Gastroesophageal sphincter (tissue), 3 donors: ENCODE data around the gene IL1RAPL2.

ENCODE experiments used
- CTCF ChIP-seq, 4 experiments: fragments of 200-600 bp in 2 of 4; fragments of 450-650 bp in 2 of 4; sonication (generic) in 1 of 4; IDR thresholded peaks; one replicate each; pipeline ENCODE4 v1.5.1; 2017 to 2019; ENCODE audit warnings: antibody characterized with exemption in 4 of 4, mild to moderate bottlenecking in 2 of 4, moderate library complexity in 2 of 4
- POLR2AphosphoS5 ChIP-seq: sonication (generic); formaldehyde crosslinking; IDR thresholded peaks from one replicate; pipeline ENCODE4 v1.6.1; 2017; ENCODE audit warnings: antibody characterized with exemption

DNA sequence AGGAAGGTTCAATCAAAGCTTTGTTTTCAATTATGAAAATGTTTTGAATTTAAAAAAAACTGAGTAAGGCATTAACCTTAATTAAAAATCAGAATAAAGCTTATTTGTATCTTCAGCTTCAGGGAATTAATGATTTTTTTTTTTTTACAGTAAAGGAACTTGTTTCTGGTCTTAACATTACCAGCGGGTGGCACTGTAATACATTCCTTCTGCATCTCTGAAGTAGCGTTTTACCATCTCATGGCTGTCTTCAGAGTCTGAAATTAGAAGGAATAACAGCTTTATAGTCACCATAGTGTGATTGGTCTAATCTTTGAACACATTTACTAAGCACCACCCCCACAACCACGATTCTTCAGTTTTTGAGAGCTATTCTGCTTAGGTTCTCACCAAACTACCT lies 102.6 kb downstream of the IL1RAPL2 start:
- TF ChIP-seq CTCF (IDR thresholded peaks at IDR 0.05) = peak in 1 of 4 experiments; percentile 9
- no peak for TF ChIP-seq POLR2AphosphoS5
